Panc1 (cell line): ENCODE data around the gene NEIL3. TPM values are rescaled to one million over a fixed set of nuclear protein-coding genes. Genes with fewer than 3 reads are reported as not detected.

ENCODE experiments used
- ATAC-seq: fragments of 200-7000 bp; cut with Tn5 transposase; 2 replicates; pipeline ENCODE4 v1.9.1; 2020; ENCODE audit warnings: mild to moderate bottlenecking, moderate library complexity
- BruUV-seq: library from RNA; stranded (reverse); fragments of 400-500 nt; replicated peaks from 2 replicates; lab custom pipeline; 2021; lab: Mats Ljungman, UMichigan
- CTCF ChIA-PET: fragments of 300-600 bp; sonication (Branson Sonifier 250); formaldehyde crosslinking; loops from one replicate; lab custom pipeline; 2022; ENCODE audit warnings: antibody characterized with exemption; lab: Charles Lee
- POLR2A ChIA-PET: fragments of 300-600 bp; sonication (Branson Sonifier 250); formaldehyde crosslinking; loops from one replicate; lab custom pipeline; 2022; ENCODE audit warnings: antibody characterized with exemption; lab: Charles Lee
- DNase-seq: peaks from one replicate; pipeline ENCODE4 v3.0.0-alpha.2; 2010; ENCODE audit warnings: low read depth, low spot score
- H3K27ac ChIP-seq: 2 replicates; pipeline ENCODE4 v1.5.1; 2011; ENCODE audit warnings: mild to moderate bottlenecking, low read length, inconsistent platforms
- H3K27me3 ChIP-seq: fragments of 200-500 bp; sonication (Bioruptor generic); 2 replicates; pipeline ENCODE4 v1.6.0; 2014; ENCODE audit warnings: low read length, inconsistent platforms; ENCODE audit not compliant: control insufficient read depth, insufficient read depth
- H3K36me3 ChIP-seq: fragments of 200-500 bp; sonication (Bioruptor generic); 2 replicates; pipeline ENCODE4 v1.5.1; 2014; ENCODE audit warnings: inconsistent platforms, mild to moderate bottlenecking, low read length, moderate library complexity; ENCODE audit not compliant: control insufficient read depth, insufficient read depth
- H3K4me1 ChIP-seq: 2 replicates; pipeline ENCODE4 v1.5.1; 2011; ENCODE audit warnings: inconsistent platforms, mild to moderate bottlenecking, low read length, moderate library complexity; ENCODE audit not compliant: control insufficient read depth, insufficient read depth
- H3K4me3 ChIP-seq, 2 experiments: 2 replicates each; pipeline ENCODE4 v1.5.1; 2011 to 2012; ENCODE audit warnings: low read depth in 2 of 2, low read length in 2 of 2, mild to moderate bottlenecking in 2 of 2, inconsistent platforms in 1 of 2, moderate library complexity in 1 of 2
- H3K9me3 ChIP-seq: fragments of 200-500 bp; sonication (Bioruptor generic); 2 replicates; pipeline ENCODE4 v1.5.1; 2014; ENCODE audit warnings: low read depth, mild to moderate bottlenecking, inconsistent platforms, low read length, moderate library complexity; ENCODE audit not compliant: control insufficient read depth, insufficient read depth
- POLR2AphosphoS5 ChIP-seq: IDR thresholded peaks from 2 replicates; pipeline ENCODE4 v1.6.1; 2012; ENCODE audit warnings: mild to moderate bottlenecking, low read depth, low read length, moderate library complexity
- SIN3A ChIP-seq: IDR thresholded peaks from 2 replicates; pipeline ENCODE4 v1.6.1; 2012; ENCODE audit warnings: low read depth, mild to moderate bottlenecking, low read length, moderate library complexity, borderline replicate concordance; ENCODE audit not compliant: insufficient read depth
- TCF7L2 ChIP-seq: IDR thresholded peaks from 2 replicates; pipeline ENCODE4 v1.6.1; 2011; ENCODE audit warnings: mild to moderate bottlenecking, low read depth, low read length, inconsistent platforms
- in situ Hi-C: cut with HindIII; loops from 2 replicates; pipeline ENCODE4 v1.10.0; 2016; ENCODE audit warnings: low sequenced_read_pairs, low pct_unique_long_range_greater_than_20kb
- intact Hi-C: fragments of 100-400 bp; cut with micrococcal nuclease; formaldehyde crosslinking; loops from one replicate; pipeline ENCODE4 v1.10.0; 2022; ENCODE audit not compliant: unreplicated experiment
- total RNA-seq: library from RNA; stranded (reverse); gene quantifications from one replicate; pipeline ENCODE4 v1.2.1, GENCODE V29; 2021; ENCODE audit not compliant: unreplicated experiment
- TF ChIP-seq, protein P1 (sequence below), 2 experiments: IDR thresholded peaks; 2 replicates each; pipeline ENCODE4 v1.6.1; 2011 to 2012; ENCODE audit warnings: low read depth in 2 of 2, control low read depth in 1 of 2, low read length in 1 of 2, mild to moderate bottlenecking in 1 of 2, moderate library complexity in 1 of 2; ENCODE audit not compliant: insufficient read depth in 1 of 2
- TF ChIP-seq, protein P2 (sequence below): fragments of 450-650 bp; IDR thresholded peaks from 2 replicates; pipeline ENCODE4 v1.5.1; 2017; ENCODE audit warnings: mild to moderate bottlenecking

Gene NEIL3
- total RNA-seq, 1 experiment from 2014 or later, result 8.9 TPM

DNA sequence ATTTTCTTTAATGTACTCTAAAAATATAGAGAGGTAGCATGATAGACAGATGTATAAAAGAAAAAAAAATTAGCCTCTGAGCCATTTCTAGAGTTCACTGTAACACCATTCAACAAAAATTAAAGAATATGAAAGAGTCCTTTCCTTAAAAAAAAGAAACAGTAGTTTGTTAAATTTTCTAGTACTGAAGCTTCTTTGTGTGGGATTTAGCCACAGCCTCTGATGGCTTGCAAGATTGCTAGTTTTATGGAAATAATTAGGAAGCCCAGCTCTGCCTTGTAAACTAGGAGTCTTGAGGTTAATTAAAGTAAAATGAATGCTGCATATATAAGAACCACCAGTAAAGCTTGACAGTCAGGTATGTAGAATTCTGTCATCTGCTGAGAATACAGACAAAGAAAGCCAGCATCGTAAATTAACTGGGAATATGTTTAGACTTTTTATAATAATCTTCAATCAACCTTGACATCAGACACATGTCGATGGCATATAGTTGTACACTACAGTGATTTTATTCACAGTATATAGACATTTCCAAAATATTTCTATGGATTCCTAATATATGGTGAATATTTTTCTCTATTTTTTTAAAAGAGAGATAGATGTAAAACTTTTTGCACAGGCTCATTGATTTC, 44.8 kb upstream of the NEIL3 start:
- intact Hi-C loops (no loop called here), in situ Hi-C loops (no loop called here)
- DNase-seq (no peak), ATAC-seq (no peak)
- ChIA-PET CTCF (no interaction called here), POLR2A (no interaction called here)
- no peaks in the 10 kb centered on the region for H3K4me1 ChIP-seq
- H3K27me3 ChIP-seq, result no peaks in the 10 kb centered on the region
- no peak overlapping the region for H3K27ac ChIP-seq
- no peak overlapping the region for H3K4me3 ChIP-seq
- H3K9me3 ChIP-seq, result no peaks in the 10 kb centered on the region
- TF ChIP-seq, protein P1, sequence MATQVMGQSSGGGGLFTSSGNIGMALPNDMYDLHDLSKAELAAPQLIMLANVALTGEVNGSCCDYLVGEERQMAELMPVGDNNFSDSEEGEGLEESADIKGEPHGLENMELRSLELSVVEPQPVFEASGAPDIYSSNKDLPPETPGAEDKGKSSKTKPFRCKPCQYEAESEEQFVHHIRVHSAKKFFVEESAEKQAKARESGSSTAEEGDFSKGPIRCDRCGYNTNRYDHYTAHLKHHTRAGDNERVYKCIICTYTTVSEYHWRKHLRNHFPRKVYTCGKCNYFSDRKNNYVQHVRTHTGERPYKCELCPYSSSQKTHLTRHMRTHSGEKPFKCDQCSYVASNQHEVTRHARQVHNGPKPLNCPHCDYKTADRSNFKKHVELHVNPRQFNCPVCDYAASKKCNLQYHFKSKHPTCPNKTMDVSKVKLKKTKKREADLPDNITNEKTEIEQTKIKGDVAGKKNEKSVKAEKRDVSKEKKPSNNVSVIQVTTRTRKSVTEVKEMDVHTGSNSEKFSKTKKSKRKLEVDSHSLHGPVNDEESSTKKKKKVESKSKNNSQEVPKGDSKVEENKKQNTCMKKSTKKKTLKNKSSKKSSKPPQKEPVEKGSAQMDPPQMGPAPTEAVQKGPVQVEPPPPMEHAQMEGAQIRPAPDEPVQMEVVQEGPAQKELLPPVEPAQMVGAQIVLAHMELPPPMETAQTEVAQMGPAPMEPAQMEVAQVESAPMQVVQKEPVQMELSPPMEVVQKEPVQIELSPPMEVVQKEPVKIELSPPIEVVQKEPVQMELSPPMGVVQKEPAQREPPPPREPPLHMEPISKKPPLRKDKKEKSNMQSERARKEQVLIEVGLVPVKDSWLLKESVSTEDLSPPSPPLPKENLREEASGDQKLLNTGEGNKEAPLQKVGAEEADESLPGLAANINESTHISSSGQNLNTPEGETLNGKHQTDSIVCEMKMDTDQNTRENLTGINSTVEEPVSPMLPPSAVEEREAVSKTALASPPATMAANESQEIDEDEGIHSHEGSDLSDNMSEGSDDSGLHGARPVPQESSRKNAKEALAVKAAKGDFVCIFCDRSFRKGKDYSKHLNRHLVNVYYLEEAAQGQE (IDR thresholded peaks at IDR 0.05; ENCODE audit: insufficient read depth in 1 of 2, low read depth in 2 of 2, low read length in 1 of 2), result no peak
- TF ChIP-seq, protein P2, sequence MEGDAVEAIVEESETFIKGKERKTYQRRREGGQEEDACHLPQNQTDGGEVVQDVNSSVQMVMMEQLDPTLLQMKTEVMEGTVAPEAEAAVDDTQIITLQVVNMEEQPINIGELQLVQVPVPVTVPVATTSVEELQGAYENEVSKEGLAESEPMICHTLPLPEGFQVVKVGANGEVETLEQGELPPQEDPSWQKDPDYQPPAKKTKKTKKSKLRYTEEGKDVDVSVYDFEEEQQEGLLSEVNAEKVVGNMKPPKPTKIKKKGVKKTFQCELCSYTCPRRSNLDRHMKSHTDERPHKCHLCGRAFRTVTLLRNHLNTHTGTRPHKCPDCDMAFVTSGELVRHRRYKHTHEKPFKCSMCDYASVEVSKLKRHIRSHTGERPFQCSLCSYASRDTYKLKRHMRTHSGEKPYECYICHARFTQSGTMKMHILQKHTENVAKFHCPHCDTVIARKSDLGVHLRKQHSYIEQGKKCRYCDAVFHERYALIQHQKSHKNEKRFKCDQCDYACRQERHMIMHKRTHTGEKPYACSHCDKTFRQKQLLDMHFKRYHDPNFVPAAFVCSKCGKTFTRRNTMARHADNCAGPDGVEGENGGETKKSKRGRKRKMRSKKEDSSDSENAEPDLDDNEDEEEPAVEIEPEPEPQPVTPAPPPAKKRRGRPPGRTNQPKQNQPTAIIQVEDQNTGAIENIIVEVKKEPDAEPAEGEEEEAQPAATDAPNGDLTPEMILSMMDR, result no peak
- TF ChIP-seq POLR2AphosphoS5 (no peak), TCF7L2 (no peak), SIN3A (no peak)
- H3K36me3 ChIP-seq, result no peaks in the 10 kb centered on the region
- no TSS peak for BruUV-seq

DNA sequence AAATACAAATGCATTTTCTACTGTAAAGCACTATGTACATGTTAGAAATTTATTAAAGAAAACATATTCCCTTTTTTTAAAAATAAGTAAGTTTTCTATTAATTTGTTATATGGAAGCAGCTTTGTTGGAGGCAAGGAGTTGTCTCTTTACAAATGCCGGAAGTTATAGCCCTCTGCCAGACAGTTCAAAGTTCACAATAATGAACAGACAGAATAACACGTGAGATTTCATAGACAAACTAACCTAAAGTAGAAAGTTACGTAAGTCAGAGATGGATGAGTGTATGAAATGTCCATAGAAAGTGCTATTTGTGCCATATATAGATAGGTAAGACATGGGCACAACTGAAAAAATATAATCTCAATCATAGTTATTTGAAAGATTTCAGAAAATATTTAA, 43.9 kb upstream of the NEIL3 start:
- in situ Hi-C loops (no loop called here), intact Hi-C loops (no loop called here)
- DNase-seq (no peak), ATAC-seq (no peak)
- BruUV-seq, result no TSS peak
- H3K4me1 ChIP-seq, result no peaks in the 10 kb centered on the region
- no peaks in the 10 kb centered on the region for H3K9me3 ChIP-seq
- TF ChIP-seq, protein P2, result no peak
- TF ChIP-seq TCF7L2 (no peak), SIN3A (no peak), POLR2AphosphoS5 (no peak)
- TF ChIP-seq, protein P1 (IDR thresholded peaks at IDR 0.05; ENCODE audit: insufficient read depth in 1 of 2, low read depth in 2 of 2, low read length in 1 of 2), result no peak
- no peaks in the 10 kb centered on the region for H3K36me3 ChIP-seq
- no peaks in the 10 kb centered on the region for H3K27me3 ChIP-seq
- ChIA-PET CTCF (no interaction called here), POLR2A (no interaction called here)
- no peak overlapping the region for H3K27ac ChIP-seq
- no peak overlapping the region for H3K4me3 ChIP-seq
